Stimulated activated CD4-positive, alpha-beta T cell treated with anti-CD3 and anti-CD28 coated beads, TNF-alpha, amount 100 ng/mL, for 4 hours (primary cell): ENCODE results near the gene DYNC2I2.

Source experiments
- DNase-seq, 3 experiments: peaks; one replicate each; pipeline ENCODE4 v3.0.0-alpha.2; 2020; ENCODE audit warnings: low read depth in 3 of 3

The DYNC2I2 gene

GRCh38 chr9:128636024-128636390, 20.6 kb downstream of the DYNC2I2 start:
- DNase-seq, result no peak

GRCh38 chr9:128635266-128636023, 21.2 kb downstream of the DYNC2I2 start:
- no peak for DNase-seq

- DNase-seq, result no peak
Measured at GRCh38 chr9:128634651-128635262, 21.9 kb downstream of the DYNC2I2 start.

GRCh38 chr9:128634111-128634510, 22.5 kb downstream of the DYNC2I2 start:
- no peak for DNase-seq

- DNase-seq, result no peak
Measured at GRCh38 chr9:128633601-128634000, 23.0 kb downstream of the DYNC2I2 start.

GRCh38 chr9:128633057-128633456, 23.6 kb downstream of the DYNC2I2 start:
- no peak for DNase-seq

GRCh38 chr9:128632486-128632885, 24.2 kb downstream of the DYNC2I2 start:
- DNase-seq, result no peak

GRCh38 chr9:128632066-128632465, 24.6 kb downstream of the DYNC2I2 start:
- no peak for DNase-seq

- DNase-seq, result no peak
Measured at GRCh38 chr9:128631636-128632035, 25.0 kb downstream of the DYNC2I2 start.

GRCh38 chr9:128629852-128630545, 26.6 kb downstream of the DYNC2I2 start:
- DNase-seq, result no peak

GRCh38 chr9:128629136-128629535, 27.5 kb downstream of the DYNC2I2 start:
- no peak for DNase-seq

GRCh38 chr9:128628471-128629048, 28.1 kb downstream of the DYNC2I2 start:
- DNase-seq, result no peak

GRCh38 chr9:128627906-128628305, 28.7 kb downstream of the DYNC2I2 start:
- DNase-seq, result no peak

GRCh38 chr9:128627127-128627715, 29.4 kb downstream of the DYNC2I2 start:
- DNase-seq, result no peak

- no peak for DNase-seq
Measured at GRCh38 chr9:128626181-128626580, 30.5 kb downstream of the DYNC2I2 start.

GRCh38 chr9:128625391-128626146, 31.1 kb downstream of the DYNC2I2 start:
- no peak for DNase-seq

GRCh38 chr9:128624566-128624965, 32.1 kb downstream of the DYNC2I2 start:
- no peak for DNase-seq

GRCh38 chr9:128621730-128622455, 34.8 kb downstream of the DYNC2I2 start:
- DNase-seq, result no peak

GRCh38 chr9:128619779-128620178, 36.9 kb downstream of the DYNC2I2 start:
- DNase-seq, result no peak

- no peak for DNase-seq
Measured at GRCh38 chr9:128619127-128619526, 37.5 kb downstream of the DYNC2I2 start.

GRCh38 chr9:128617943-128618342, 38.7 kb downstream of the DYNC2I2 start:
- no peak for DNase-seq
